CD14-positive monocyte (primary cell): ENCODE results near the gene RDH5. TPM values are rescaled to one million over a fixed set of nuclear protein-coding genes. Genes with fewer than 3 reads are reported as not detected.
A peak's percentile ranks its signal among the peaks of the same experiment; 100 is the strongest.

Experiments
- DNase-seq, 3 donors: peaks; one replicate each; pipeline ENCODE4 v3.0.0-alpha.2; 2011 to 2022
- H2AFZ ChIP-seq: 2 replicates; pipeline ENCODE4 v1.6.0; 2012; ENCODE audit warnings: mild to moderate bottlenecking, low read depth, low read length, inconsistent platforms; ENCODE audit not compliant: insufficient read depth, poor library complexity, severe bottlenecking
- H3K27ac ChIP-seq, 2 donors: 1 replicate in 1 of 2; 2 replicates in 1 of 2; pipeline ENCODE4 v1.5.1; 2012 to 2013; ENCODE audit warnings: low read length in 2 of 2, control low read depth in 1 of 2, inconsistent platforms in 1 of 2, low read depth in 1 of 2, mild to moderate bottlenecking in 1 of 2
- H3K27me3 ChIP-seq, 2 donors: one replicate each; pipeline versions ENCODE4 v1.6.0 to v1.6.1; 2011 to 2013; ENCODE audit warnings: low read length in 2 of 2; ENCODE audit not compliant: control insufficient read depth in 2 of 2, insufficient read depth in 2 of 2
- H3K36me3 ChIP-seq, 2 donors: replicated peaks in 1 of 2; 1 replicate in 1 of 2; 2 replicates in 1 of 2; pipeline versions ENCODE4 v1.5.1 to v1.6.1; 2012 to 2013; ENCODE audit warnings: low read length in 2 of 2, control low read depth in 1 of 2, inconsistent platforms in 1 of 2, mild to moderate bottlenecking in 1 of 2; ENCODE audit not compliant: insufficient read depth in 2 of 2, control insufficient read depth in 1 of 2
- H3K4me1 ChIP-seq, 2 donors: 1 replicate in 1 of 2; 2 replicates in 1 of 2; pipeline versions ENCODE4 v1.5.1 to v1.6.1; 2012 to 2013; ENCODE audit warnings: low read length in 2 of 2, control low read depth in 1 of 2, inconsistent platforms in 1 of 2, mild to moderate bottlenecking in 1 of 2, moderate library complexity in 1 of 2; ENCODE audit not compliant: insufficient read depth in 2 of 2, control insufficient read depth in 1 of 2
- H3K4me2 ChIP-seq: replicated peaks from 2 replicates; pipeline ENCODE3; 2012; ENCODE audit warnings: low read length, moderate library complexity, mild to moderate bottlenecking; ENCODE audit not compliant: poor library complexity, severe bottlenecking; ENCODE audit errors: extremely low read depth
- H3K4me3 ChIP-seq, 3 experiments: fragments of 200-600 bp in 1 of 3; sonication (generic) in 1 of 3; replicated peaks in 1 of 3; 1 replicate in 2 of 3; 2 replicates in 1 of 3; pipeline ENCODE4 v1.5.1; 2011 to 2013; ENCODE audit warnings: low read length in 3 of 3, mild to moderate bottlenecking in 3 of 3, control low read depth in 2 of 3, low read depth in 2 of 3, inconsistent platforms in 1 of 3, moderate library complexity in 1 of 3
- H3K79me2 ChIP-seq: 2 replicates; pipeline ENCODE4 v1.6.0; 2012; ENCODE audit warnings: mild to moderate bottlenecking, control low read depth, inconsistent platforms, low read length, moderate library complexity; ENCODE audit not compliant: insufficient read depth
- H3K9ac ChIP-seq: 2 replicates; pipeline ENCODE4 v1.6.0; 2017; ENCODE audit warnings: low read length, mild to moderate bottlenecking; ENCODE audit not compliant: insufficient read depth, poor library complexity, severe bottlenecking
- H3K9me3 ChIP-seq, 2 donors: replicated peaks in 1 of 2; 1 replicate in 1 of 2; 2 replicates in 1 of 2; pipeline versions ENCODE4 v1.5.1 to v1.6.1; 2012 to 2013; ENCODE audit warnings: low read length in 2 of 2, control low read depth in 1 of 2; ENCODE audit not compliant: control insufficient read depth in 1 of 2, insufficient read depth in 1 of 2
- H4K20me1 ChIP-seq: 2 replicates; pipeline ENCODE4 v1.6.0; 2012; ENCODE audit warnings: mild to moderate bottlenecking, low read length, control low read depth, moderate library complexity; ENCODE audit not compliant: insufficient read depth
- H3K27ac Mint-ChIP-seq, 7 donors: one replicate each; pipeline ENCODE4 v1.8.0; 2020; ENCODE audit warnings: mild to moderate bottlenecking in 7 of 7, mixed read lengths in 7 of 7, moderate library complexity in 6 of 7, inconsistent platforms in 2 of 7
- H3K27me3 Mint-ChIP-seq, 3 donors: one replicate each; pipeline ENCODE4 v1.8.0; 2021 to 2022; ENCODE audit warnings: low read depth in 3 of 3, mild to moderate bottlenecking in 3 of 3, mixed read lengths in 3 of 3, moderate library complexity in 3 of 3, inconsistent platforms in 1 of 3
- H3K36me3 Mint-ChIP-seq, 2 donors: one replicate each; pipeline ENCODE4 v1.8.0; 2020; ENCODE audit warnings: mixed read lengths in 2 of 2, inconsistent platforms in 1 of 2, mild to moderate bottlenecking in 1 of 2
- H3K4me1 Mint-ChIP-seq: one replicate; pipeline ENCODE4 v1.8.0; 2020; ENCODE audit warnings: mild to moderate bottlenecking, mixed read lengths
- H3K4me3 Mint-ChIP-seq, 2 donors: one replicate each; pipeline ENCODE4 v1.8.0; 2020; ENCODE audit warnings: mild to moderate bottlenecking in 2 of 2, mixed read lengths in 2 of 2, moderate library complexity in 1 of 2
- H3K9me3 Mint-ChIP-seq, 7 donors: one replicate each; pipeline ENCODE4 v1.8.0; 2020 to 2022; ENCODE audit warnings: mixed read lengths in 7 of 7, mild to moderate bottlenecking in 6 of 7, moderate library complexity in 6 of 7, inconsistent platforms in 2 of 7
- WGBS: methylation state at CpG from one replicate; pipeline ENCODE4 v1.1.5; 2013; ENCODE audit warnings: missing lambda C conversion rate; ENCODE audit not compliant: insufficient coverage; 5-methylcytosine and 5-hydroxymethylcytosine counted together
- intact Hi-C, 2 donors: fragments of 100-400 bp; cut with micrococcal nuclease; formaldehyde crosslinking; loops; one replicate each; pipeline versions ENCODE4 v1.15.0 to v1.15.1; 2023
- polyA plus RNA-seq, 3 donors: library from polyadenylated mRNA; depleted of rRNA in 1 of 3; unstranded in 2 of 3; stranded (reverse) in 1 of 3; fragments of 300-500 nt in 2 of 3; fragments of >200 nt in 1 of 3; fragmentation: Illumina TruSeq in 2 of 3; gene quantifications; 1 replicate in 2 of 3; 2 replicates in 1 of 3; pipeline ENCODE4 v1.2.3, GENCODE V29; 2012 to 2021
- TF ChIP-seq, protein P1 (sequence below): fragments of 200-600 bp; IDR thresholded peaks from one replicate; pipeline ENCODE4 v1.8.0; 2022; ENCODE audit warnings: antibody characterized with exemption, mild to moderate bottlenecking

Gene RDH5
- polyA plus RNA-seq, 3 donors = 1.2 to 10.4 (median 1.2) TPM

DNA sequence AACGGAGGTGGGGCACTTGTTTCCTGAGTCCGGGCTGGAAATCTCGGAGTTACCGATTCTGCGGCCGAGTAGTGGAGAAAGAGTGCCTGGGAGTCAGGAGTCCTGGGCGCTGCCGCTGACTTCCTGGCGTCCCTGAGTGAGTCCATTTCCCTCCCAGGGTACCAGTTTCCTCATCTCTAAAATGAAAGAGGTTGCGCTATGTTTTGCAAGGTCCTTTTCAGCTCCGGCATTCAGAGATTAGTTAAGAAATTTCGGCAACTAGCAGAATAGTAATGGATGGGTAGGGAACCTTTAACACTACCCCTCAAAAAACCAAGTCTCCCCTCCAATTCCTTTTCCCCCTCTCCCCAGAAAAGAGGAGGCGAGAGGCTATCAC lies 3.6 kb upstream of the RDH5 start:
- Mint-ChIP-seq H3K9me3 (no peaks in the 10 kb centered on the region), H3K27ac (peak overlapping the region; percentile 87 to 97 (median 93)), H3K27me3 (peaks cover 11 to 17% (median 17%) of the 10 kb centered on the region in 3 donors), H3K4me1 (peaks cover 50% of the 10 kb centered on the region), H3K36me3 (peaks cover 23 to 27% of the 10 kb centered on the region in 2 donors), H3K4me3 (peak overlapping the region; percentile 88 to 94)
- peak in 1 of 3 donors; percentile 74 for DNase-seq
- Histone ChIP-seq H3K79me2 (peaks cover 29% of the 10 kb centered on the region), H3K27me3 (peaks cover 0 to 17% of the 10 kb centered on the region in 2 donors), H3K4me1 (peaks cover 26 to 49% of the 10 kb centered on the region in 2 donors), H2AFZ (peak overlapping the region; percentile 91), H4K20me1 (peaks cover 38% of the 10 kb centered on the region), H3K9ac (peak overlapping the region; percentile 91), H3K4me2 (peak overlapping the region; percentile 83), H3K9me3 (no peaks in the 10 kb centered on the region), H3K36me3 (peaks cover 18 to 31% of the 10 kb centered on the region in 2 donors), H3K4me3 (peak overlapping the region; percentile 70 to 93 (median 76)), H3K27ac (peak overlapping the region; percentile 84 to 92)
- 0% methylated on average over 6 of the region's 13 CpGs for WGBS
- intact Hi-C loops = loop anchor here in 1 of 2 donors (5.0 kb wide), 1 partner anchor 34 kb away; a partner anchor contains a TSS
- TF ChIP-seq, protein P1, sequence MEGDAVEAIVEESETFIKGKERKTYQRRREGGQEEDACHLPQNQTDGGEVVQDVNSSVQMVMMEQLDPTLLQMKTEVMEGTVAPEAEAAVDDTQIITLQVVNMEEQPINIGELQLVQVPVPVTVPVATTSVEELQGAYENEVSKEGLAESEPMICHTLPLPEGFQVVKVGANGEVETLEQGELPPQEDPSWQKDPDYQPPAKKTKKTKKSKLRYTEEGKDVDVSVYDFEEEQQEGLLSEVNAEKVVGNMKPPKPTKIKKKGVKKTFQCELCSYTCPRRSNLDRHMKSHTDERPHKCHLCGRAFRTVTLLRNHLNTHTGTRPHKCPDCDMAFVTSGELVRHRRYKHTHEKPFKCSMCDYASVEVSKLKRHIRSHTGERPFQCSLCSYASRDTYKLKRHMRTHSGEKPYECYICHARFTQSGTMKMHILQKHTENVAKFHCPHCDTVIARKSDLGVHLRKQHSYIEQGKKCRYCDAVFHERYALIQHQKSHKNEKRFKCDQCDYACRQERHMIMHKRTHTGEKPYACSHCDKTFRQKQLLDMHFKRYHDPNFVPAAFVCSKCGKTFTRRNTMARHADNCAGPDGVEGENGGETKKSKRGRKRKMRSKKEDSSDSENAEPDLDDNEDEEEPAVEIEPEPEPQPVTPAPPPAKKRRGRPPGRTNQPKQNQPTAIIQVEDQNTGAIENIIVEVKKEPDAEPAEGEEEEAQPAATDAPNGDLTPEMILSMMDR = no peak

DNA sequence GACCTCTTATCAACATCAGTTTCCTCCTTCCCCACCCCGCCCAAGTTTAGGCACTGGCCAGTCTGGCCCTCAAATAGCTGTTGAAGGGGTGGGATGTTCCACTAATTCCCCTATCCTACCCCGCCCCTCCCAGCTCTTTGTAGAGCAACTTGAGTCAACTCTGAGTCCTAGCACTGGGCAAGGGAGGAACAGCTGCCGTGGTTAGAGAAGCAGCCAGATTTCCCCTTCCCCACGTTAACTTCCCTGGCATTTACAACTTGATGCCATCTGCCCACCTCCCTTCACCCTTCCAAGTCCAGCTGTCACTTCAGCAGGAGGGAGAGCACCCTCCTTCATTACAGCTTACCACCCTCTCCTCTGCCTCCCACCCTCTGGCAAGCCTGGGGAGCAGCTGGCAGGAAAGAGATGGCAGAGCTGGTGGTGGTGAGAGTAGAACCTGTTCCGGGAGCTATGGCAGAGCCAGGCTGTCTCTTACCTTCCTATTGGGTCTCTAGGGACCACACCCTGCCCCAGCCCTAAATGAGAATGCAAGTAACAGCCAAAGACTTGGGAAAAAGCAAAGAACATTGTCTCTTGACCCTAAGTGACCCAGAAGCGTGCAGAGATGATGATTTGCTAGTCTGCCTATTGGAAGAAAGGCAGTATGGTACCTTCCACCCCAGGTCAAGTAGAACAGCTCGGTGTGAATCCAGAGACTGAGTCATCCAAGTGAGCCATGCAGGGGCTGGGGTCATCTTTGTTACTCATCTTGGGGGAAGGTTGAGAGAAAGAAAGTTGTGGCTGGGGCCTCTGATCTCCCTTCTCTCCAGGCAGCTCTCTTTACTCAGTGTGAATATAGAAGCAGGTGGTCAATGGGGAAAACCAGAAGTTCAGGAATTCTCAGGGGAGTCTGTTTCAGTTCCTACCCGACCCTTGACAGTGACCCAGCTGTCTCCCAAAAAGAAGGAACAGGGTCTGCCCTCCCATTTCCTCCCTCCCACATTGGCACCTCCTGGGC lies 2.9 kb upstream of the RDH5 start:
- peak overlapping the region; percentile 84 to 92 for H3K27ac ChIP-seq

More for the DNA sequence above, 2.9 kb upstream of the RDH5 start:
- H3K36me3 ChIP-seq = peaks cover 21 to 38% of the 10 kb centered on the region in 2 donors
- H3K9ac ChIP-seq = no peak overlapping the region
- peaks cover 29% of the 10 kb centered on the region for H3K79me2 ChIP-seq
- 38% methylated on average over 4 of the region's 8 CpGs for WGBS
- H3K9me3 Mint-ChIP-seq = no peaks in the 10 kb centered on the region
- H4K20me1 ChIP-seq = peaks cover 38% of the 10 kb centered on the region
- TF ChIP-seq, protein P1 = no peak
- no peaks in the 10 kb centered on the region for H3K9me3 ChIP-seq
- peaks cover 50% of the 10 kb centered on the region for H3K4me1 Mint-ChIP-seq
- H3K4me1 ChIP-seq = peaks cover 26 to 49% of the 10 kb centered on the region in 2 donors
- peak overlapping the region; percentile 88 to 94 for H3K4me3 Mint-ChIP-seq
- H3K27me3 ChIP-seq = peaks cover 0 to 10% of the 10 kb centered on the region in 2 donors
- H3K36me3 Mint-ChIP-seq = peaks cover 24 to 34% of the 10 kb centered on the region in 2 donors
- H3K4me3 ChIP-seq = peak overlapping the region; percentile 70 to 93 (median 76)
- H3K4me2 ChIP-seq = peak overlapping the region; percentile 83
- peak overlapping the region; percentile 91 for H2AFZ ChIP-seq
- DNase-seq = peak in 2 of 3 donors; percentile 43 to 74
- H3K27ac Mint-ChIP-seq = peak overlapping the region; percentile 87 to 97 (median 93)
- intact Hi-C loops = loop anchor here in 1 of 2 donors (5.0 kb wide), 1 partner anchor 35 kb away; a partner anchor contains a TSS
- peaks cover 8 to 10% (median 10%) of the 10 kb centered on the region in 3 donors for H3K27me3 Mint-ChIP-seq
